ENCODE results near the gene NFS1.

The NFS1 gene

GRCh38 chr20:35669221-35669620 lies 29.9 kb downstream of the NFS1 start:
- no peak for DNase-seq (ENCODE audit: low spot score)

DNA sequence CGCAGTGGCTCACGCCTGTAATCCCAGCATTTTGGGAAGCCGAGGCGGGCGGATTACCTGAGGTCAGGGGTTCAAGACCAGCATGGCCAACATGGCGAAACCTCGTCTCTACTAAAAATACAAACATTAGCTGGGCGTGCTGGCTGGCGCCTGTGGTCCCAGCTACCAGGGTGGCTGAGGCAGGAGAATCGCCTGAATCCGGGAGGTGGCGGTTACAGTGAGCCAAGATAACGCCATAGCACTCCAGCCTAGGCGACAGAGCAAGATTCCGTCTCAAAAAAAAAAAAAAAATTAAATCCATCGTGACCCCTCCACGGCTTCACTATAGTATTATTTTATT lies 33.2 kb downstream of the NFS1 start:
- no peak for DNase-seq (ENCODE audit: low spot score)

DNA sequence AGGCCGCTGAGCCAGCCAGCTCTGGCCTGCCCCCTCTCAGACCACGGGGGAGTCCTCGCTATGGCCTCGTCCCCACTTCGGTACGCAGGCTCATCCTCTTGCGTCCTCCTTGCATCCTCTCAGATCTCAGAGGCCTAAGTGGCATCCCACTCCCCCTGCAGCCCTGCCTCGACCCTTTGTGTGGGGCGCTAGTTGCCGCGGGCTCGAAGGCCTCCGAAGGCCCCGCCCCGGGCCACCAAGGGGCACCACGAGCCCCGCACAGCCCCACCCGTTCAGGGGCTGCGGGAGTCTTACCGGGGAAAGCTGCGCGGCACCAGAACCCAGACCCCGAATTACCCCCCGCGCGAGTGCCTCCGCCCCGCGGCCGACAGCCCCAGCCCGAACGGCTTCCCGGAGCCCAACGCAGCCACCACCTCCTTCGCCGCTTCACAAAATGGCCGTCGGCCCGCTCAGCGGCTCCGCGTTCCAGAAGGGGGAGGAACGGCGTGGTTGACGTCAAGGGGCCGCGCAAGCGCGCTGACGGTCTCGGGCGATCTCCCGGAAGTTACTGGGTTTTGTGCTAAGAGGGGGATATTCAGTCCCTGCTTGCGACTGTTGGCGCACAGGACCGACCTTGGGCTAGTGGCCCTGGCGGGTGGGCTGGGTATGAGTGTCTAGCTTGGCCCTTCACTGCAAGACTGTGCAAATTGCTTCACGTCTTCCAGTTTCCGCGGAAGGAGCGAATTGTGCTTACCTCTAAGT lies 34.5 kb downstream of the NFS1 start, which contains the start of the genes CPNE1 and RBM12:
TSS of gene CPNE1 (minus strand) at position 435 of the 741 bp plus-strand sequence. CDS start 31,977 bp downstream, outside the sequence.
TSS of gene RBM12 (minus strand) at position 435 of the 741 bp plus-strand sequence. CDS start 9,578 bp downstream, outside the sequence.
- DNase-seq (ENCODE audit: low spot score): peak; percentile 95

DNA sequence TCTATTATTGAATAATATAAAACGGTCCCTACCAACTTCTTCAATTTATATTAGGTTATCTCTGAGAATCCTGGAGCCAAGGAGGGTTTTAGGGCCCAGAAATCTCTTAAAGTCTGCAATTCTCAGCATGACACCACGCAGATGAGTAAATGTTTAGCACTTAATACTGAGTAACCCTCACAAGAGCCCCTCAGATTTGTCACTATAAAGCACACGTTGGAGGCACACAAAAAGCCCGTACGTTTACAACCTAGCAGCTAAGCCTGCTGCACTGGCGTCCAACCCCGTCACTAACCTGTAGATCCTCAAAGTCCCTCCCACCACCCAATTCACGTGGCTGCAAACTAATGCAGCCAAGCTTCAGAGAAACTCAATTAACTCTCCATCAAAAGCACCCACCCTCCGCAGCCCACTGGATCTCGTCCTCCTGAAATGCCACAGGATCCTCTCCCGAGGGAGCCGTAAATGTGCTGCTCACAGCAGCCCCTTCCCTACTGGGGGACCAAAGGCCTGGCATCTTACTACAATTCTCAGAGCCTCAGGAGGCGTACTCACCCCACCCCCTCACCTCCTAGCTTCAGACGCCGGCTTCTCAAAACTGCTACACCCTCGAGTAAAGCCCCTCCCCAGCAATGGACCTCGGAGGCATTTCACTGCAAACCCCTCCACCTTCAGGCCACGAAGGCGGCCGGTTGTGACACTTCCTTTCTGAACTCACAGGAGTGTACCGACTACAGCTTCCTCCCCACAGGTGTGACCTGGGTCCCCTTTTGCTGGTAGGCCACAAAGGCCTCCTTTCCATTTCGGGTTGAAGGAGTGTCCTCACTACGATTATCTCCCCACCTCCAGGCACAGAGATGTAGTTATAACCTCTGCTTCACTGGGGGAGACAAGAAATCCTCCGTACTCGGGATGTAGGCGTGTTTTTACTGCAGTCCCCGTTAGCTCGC lies 35.4 kb downstream of the NFS1 start:
- peak; percentile 38 for DNase-seq (ENCODE audit: low spot score)

DNA sequence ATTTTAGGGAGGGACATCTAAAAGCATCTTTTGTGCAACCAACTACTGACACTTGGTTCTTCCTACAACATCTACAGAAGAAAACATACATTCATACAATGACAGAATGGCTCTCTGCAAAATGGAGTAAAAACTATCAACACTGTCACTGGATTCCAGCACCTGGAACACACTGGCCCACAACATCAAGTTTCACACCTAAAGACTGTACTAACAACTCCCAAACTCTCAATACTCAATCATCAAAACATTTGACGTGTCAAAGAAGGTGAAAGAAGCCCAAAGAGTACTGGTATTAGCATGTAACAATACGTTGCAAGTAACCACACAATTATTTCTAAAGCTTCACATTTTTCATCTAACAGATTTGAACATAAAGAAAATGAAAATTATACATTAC lies 36.6 kb downstream of the NFS1 start:
- no peak for DNase-seq (ENCODE audit: low spot score)

DNA sequence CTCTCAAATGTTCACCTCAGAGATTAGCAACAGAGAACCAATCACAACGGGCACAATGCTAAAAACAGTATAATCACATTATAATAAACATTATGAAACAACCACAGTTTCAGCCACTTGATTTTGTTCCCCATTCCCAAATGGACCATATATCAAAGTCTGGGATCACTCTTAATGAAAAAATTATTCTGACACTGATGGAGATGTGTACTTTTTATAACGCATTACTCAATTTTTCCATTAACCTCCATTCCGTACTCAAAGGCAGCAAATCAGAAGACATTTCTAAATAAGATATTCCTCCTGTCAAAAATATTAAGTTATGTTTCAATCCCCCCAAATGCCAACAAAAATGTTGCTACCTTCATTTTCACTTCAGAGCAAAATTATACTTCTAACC lies 37.2 kb downstream of the NFS1 start:
- DNase-seq (ENCODE audit: low spot score): no peak

DNA sequence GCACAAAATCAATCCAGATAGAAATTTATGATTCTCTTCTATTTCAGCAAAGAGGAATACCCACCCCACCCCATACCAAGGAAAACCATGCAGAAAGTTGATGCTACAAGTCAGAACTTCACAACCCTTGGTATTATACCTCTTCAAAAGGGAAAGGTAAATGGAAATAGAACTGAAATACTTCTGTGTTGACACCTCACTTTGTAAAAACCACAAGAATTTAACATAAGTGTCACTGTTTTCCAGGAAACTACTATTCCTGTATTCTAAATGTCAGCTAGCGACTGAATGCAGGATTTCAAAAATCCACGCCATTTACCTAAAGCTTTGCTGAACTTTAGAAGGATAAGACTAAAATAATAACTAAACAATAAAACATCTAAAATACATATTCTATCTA lies 38.1 kb downstream of the NFS1 start:
- DNase-seq (ENCODE audit: low spot score): no peak

DNA sequence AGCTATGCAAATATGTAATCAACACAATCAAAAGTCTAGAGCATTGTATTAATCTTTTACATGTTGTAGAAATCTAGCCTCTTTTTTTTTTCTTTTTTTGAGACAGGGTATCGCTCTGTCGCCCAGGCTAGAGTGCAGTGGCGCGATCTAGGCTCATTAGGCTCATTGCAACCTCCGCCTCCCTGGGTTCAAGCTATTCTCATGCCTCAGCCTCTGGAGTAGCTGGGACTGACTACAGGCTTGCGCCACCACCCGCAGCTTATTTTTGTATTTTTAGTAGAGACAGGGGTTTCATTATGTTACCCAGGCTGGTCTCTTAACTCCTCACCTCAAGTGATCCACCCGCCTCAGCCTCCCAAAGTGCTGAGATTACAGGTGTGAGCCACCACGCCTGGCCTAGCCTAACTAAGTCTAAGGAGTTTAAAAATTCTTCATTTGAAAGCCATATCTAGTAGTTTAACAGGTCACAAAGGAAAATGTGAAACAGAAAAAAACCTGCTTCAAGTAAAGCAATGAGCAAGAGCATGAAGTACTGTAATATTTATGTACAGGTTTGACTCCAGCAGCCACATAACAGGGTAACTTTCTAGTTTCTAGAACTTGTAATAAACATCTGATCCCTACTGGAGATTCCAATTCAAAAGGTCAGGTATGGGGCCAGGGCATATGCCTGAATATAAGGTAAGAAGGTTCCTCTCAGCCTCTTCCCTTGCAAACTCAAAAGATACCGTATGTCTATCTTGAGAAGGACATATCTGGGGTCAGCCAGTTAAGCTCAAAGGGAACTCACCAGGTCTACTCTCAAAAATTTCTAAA lies 38.8 kb downstream of the NFS1 start:
- no peak for DNase-seq (ENCODE audit: low spot score)

GRCh38 chr20:35657271-35657670 lies 41.9 kb downstream of the NFS1 start:
- no peak for DNase-seq (ENCODE audit: low spot score)

- DNase-seq (ENCODE audit: low spot score): no peak
Measured at GRCh38 chr20:35654415-35654814, 44.7 kb downstream of the NFS1 start.

DNA sequence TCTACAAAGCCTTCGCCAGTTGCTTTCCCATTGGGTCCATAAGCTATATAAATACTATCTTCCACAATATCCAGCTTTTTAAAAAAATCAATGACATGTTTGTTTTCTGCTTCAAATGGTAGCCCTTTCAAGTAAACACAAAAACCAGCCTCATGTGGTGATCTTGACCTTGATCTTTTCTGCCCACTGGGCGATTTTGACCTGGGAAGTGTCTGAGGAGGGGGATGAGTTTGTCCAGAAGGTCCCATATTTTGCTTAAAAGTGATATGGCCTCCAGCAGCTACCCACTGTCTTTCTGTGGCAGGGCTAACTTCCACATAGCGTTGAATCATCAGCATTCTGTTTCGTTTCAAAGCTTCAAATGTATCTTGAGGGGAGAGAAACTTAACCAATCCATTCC lies 45.3 kb downstream of the NFS1 start:
- DNase-seq (ENCODE audit: low spot score): no peak

DNA sequence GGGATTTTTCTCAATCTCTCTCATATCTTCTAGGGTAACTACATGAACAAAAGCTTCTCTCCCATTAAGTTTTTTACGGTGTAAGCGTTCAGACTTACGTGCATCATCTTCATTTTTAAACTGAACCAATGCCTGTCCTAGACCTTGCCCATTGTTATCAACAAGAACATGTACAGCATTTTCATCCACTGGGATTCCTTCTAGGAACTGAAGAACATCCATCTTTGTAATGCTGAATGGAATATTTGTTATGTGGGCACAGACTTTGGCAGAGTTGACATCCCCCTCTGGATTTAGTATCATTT lies 45.8 kb downstream of the NFS1 start:
- DNase-seq (ENCODE audit: low spot score): no peak

- no peak for DNase-seq (ENCODE audit: low spot score)
Measured at GRCh38 chr20:35652641-35653429, 46.3 kb downstream of the NFS1 start.

- DNase-seq (ENCODE audit: low spot score): no peak
Measured at GRCh38 chr20:35651958-35652357, 47.2 kb downstream of the NFS1 start.

GRCh38 chr20:35650632-35651031 lies 48.5 kb downstream of the NFS1 start:
- no peak for DNase-seq (ENCODE audit: low spot score)

DNA sequence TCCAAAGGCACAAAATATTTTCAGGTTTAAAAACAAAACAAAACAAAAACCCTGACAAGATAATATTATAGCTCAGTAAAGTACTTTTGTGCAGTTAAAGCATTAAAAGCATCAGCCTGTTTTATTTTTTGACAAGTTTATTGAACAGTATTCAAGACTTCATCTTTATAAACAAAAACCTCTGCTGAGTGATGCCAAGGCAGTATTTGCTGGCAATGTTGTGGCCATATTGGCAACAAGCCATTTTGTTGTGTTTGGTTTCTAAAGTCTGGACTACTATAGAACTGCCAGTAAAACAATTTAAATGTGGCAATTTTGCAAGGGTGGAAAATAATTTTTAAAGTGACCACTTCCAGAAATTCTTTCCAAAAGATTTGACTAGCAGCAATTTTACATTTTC lies 50.3 kb downstream of the NFS1 start:
- peak; percentile 38 for DNase-seq (ENCODE audit: low spot score)

DNA sequence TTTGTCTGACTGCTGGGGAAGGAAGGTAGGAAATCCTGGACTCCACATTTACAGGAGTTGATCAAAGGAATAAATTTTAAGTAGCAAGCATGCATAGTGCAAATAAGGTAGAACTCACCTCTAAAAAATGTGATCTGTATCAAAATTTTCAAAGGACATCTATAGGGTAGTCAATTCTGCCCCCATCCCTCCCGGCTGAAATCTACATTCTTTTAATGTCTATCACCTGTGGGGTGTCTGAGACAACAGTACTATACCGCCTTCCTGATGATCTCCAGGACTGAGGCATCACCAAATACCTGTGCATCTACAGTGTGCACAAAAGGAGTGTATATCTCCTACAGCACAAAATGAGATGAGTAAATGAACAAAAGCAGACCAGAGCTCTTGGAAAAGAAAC lies 54.3 kb downstream of the NFS1 start:
- DNase-seq (ENCODE audit: low spot score): no peak

DNA sequence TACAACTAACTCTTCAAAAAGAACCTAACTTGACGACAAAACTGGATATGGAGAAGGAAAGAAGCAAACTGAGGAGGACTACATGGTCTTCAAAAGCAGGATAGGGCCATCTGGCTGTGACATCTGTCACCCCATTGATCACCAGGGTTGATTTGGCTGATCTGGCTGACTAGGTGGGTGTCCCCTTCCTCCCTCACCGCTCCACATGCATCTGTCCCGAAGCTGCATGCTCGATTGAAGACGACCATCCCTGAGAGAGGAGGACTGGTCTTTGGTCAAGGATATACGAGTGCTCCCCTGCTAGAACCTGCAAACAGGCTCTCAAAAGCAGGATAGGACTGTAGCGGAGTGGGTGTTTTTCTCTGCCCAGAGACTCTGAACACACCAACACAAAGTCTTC lies 56.1 kb downstream of the NFS1 start:
- no peak for DNase-seq (ENCODE audit: low spot score)

DNA sequence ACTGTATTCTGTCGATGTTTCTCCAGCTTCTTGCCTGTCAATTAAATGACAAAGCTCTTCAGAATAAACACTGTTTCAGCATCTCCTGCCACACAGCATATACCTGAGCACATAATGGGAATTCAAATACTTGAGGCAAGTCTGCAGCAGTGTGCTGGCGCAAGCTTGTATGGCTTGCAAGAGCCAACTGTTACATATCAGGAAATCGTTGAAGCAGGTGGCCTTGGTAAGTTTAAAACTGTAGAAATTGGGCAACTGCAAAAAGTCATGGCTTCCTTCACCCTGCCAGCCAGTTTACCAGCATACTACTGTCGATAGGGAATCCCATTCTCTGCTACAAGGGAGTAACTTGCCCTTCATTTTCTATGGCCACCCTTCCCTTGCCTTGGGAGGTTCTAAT lies 57.4 kb downstream of the NFS1 start:
- DNase-seq (ENCODE audit: low spot score): no peak

GRCh38 chr20:35640724-35641123 lies 58.4 kb downstream of the NFS1 start:
- no peak for DNase-seq (ENCODE audit: low spot score)

- no peak for DNase-seq (ENCODE audit: low spot score)
Measured at GRCh38 chr20:35638751-35639150, 60.4 kb downstream of the NFS1 start.

- DNase-seq (ENCODE audit: low spot score): no peak
Measured at GRCh38 chr20:35637276-35637675, 61.9 kb downstream of the NFS1 start.
